CD14-positive monocyte (primary cell): ENCODE measurements around the gene ESD. TPM values are rescaled to one million over a fixed set of nuclear protein-coding genes. Genes with fewer than 3 reads are reported as not detected.
A peak's percentile ranks its signal among the peaks of the same experiment; 100 is the strongest.

Source experiments
- DNase-seq, 3 donors: peaks; one replicate each; pipeline ENCODE4 v3.0.0-alpha.2; 2011 to 2022
- H2AFZ ChIP-seq: 2 replicates; pipeline ENCODE4 v1.6.0; 2012; ENCODE audit warnings: mild to moderate bottlenecking, low read depth, low read length, inconsistent platforms; ENCODE audit not compliant: insufficient read depth, poor library complexity, severe bottlenecking
- H3K27ac ChIP-seq, 2 donors: 1 replicate in 1 of 2; 2 replicates in 1 of 2; pipeline ENCODE4 v1.5.1; 2012 to 2013; ENCODE audit warnings: low read length in 2 of 2, control low read depth in 1 of 2, inconsistent platforms in 1 of 2, low read depth in 1 of 2, mild to moderate bottlenecking in 1 of 2
- H3K27me3 ChIP-seq, 2 donors: one replicate each; pipeline versions ENCODE4 v1.6.0 to v1.6.1; 2011 to 2013; ENCODE audit warnings: low read length in 2 of 2; ENCODE audit not compliant: control insufficient read depth in 2 of 2, insufficient read depth in 2 of 2
- H3K36me3 ChIP-seq, 2 donors: replicated peaks in 1 of 2; 1 replicate in 1 of 2; 2 replicates in 1 of 2; pipeline versions ENCODE4 v1.5.1 to v1.6.1; 2012 to 2013; ENCODE audit warnings: low read length in 2 of 2, control low read depth in 1 of 2, inconsistent platforms in 1 of 2, mild to moderate bottlenecking in 1 of 2; ENCODE audit not compliant: insufficient read depth in 2 of 2, control insufficient read depth in 1 of 2
- H3K4me1 ChIP-seq, 2 donors: 1 replicate in 1 of 2; 2 replicates in 1 of 2; pipeline versions ENCODE4 v1.5.1 to v1.6.1; 2012 to 2013; ENCODE audit warnings: low read length in 2 of 2, control low read depth in 1 of 2, inconsistent platforms in 1 of 2, mild to moderate bottlenecking in 1 of 2, moderate library complexity in 1 of 2; ENCODE audit not compliant: insufficient read depth in 2 of 2, control insufficient read depth in 1 of 2
- H3K4me2 ChIP-seq: replicated peaks from 2 replicates; pipeline ENCODE3; 2012; ENCODE audit warnings: low read length, moderate library complexity, mild to moderate bottlenecking; ENCODE audit not compliant: poor library complexity, severe bottlenecking; ENCODE audit errors: extremely low read depth
- H3K4me3 ChIP-seq, 3 experiments: fragments of 200-600 bp in 1 of 3; sonication (generic) in 1 of 3; replicated peaks in 1 of 3; 1 replicate in 2 of 3; 2 replicates in 1 of 3; pipeline ENCODE4 v1.5.1; 2011 to 2013; ENCODE audit warnings: low read length in 3 of 3, mild to moderate bottlenecking in 3 of 3, control low read depth in 2 of 3, low read depth in 2 of 3, inconsistent platforms in 1 of 3, moderate library complexity in 1 of 3
- H3K79me2 ChIP-seq: 2 replicates; pipeline ENCODE4 v1.6.0; 2012; ENCODE audit warnings: mild to moderate bottlenecking, control low read depth, inconsistent platforms, low read length, moderate library complexity; ENCODE audit not compliant: insufficient read depth
- H3K9ac ChIP-seq: 2 replicates; pipeline ENCODE4 v1.6.0; 2017; ENCODE audit warnings: low read length, mild to moderate bottlenecking; ENCODE audit not compliant: insufficient read depth, poor library complexity, severe bottlenecking
- H3K9me3 ChIP-seq, 2 donors: replicated peaks in 1 of 2; 1 replicate in 1 of 2; 2 replicates in 1 of 2; pipeline versions ENCODE4 v1.5.1 to v1.6.1; 2012 to 2013; ENCODE audit warnings: low read length in 2 of 2, control low read depth in 1 of 2; ENCODE audit not compliant: control insufficient read depth in 1 of 2, insufficient read depth in 1 of 2
- H4K20me1 ChIP-seq: 2 replicates; pipeline ENCODE4 v1.6.0; 2012; ENCODE audit warnings: mild to moderate bottlenecking, low read length, control low read depth, moderate library complexity; ENCODE audit not compliant: insufficient read depth
- H3K27ac Mint-ChIP-seq, 7 donors: one replicate each; pipeline ENCODE4 v1.8.0; 2020; ENCODE audit warnings: mild to moderate bottlenecking in 7 of 7, mixed read lengths in 7 of 7, moderate library complexity in 6 of 7, inconsistent platforms in 2 of 7
- H3K27me3 Mint-ChIP-seq, 3 donors: one replicate each; pipeline ENCODE4 v1.8.0; 2021 to 2022; ENCODE audit warnings: low read depth in 3 of 3, mild to moderate bottlenecking in 3 of 3, mixed read lengths in 3 of 3, moderate library complexity in 3 of 3, inconsistent platforms in 1 of 3
- H3K36me3 Mint-ChIP-seq, 2 donors: one replicate each; pipeline ENCODE4 v1.8.0; 2020; ENCODE audit warnings: mixed read lengths in 2 of 2, inconsistent platforms in 1 of 2, mild to moderate bottlenecking in 1 of 2
- H3K4me1 Mint-ChIP-seq: one replicate; pipeline ENCODE4 v1.8.0; 2020; ENCODE audit warnings: mild to moderate bottlenecking, mixed read lengths
- H3K4me3 Mint-ChIP-seq, 2 donors: one replicate each; pipeline ENCODE4 v1.8.0; 2020; ENCODE audit warnings: mild to moderate bottlenecking in 2 of 2, mixed read lengths in 2 of 2, moderate library complexity in 1 of 2
- H3K9me3 Mint-ChIP-seq, 7 donors: one replicate each; pipeline ENCODE4 v1.8.0; 2020 to 2022; ENCODE audit warnings: mixed read lengths in 7 of 7, mild to moderate bottlenecking in 6 of 7, moderate library complexity in 6 of 7, inconsistent platforms in 2 of 7
- WGBS: methylation state at CpG from one replicate; pipeline ENCODE4 v1.1.5; 2013; ENCODE audit warnings: missing lambda C conversion rate; ENCODE audit not compliant: insufficient coverage; 5-methylcytosine and 5-hydroxymethylcytosine counted together
- intact Hi-C, 2 donors: fragments of 100-400 bp; cut with micrococcal nuclease; formaldehyde crosslinking; loops; one replicate each; pipeline versions ENCODE4 v1.15.0 to v1.15.1; 2023
- polyA plus RNA-seq, 3 donors: library from polyadenylated mRNA; depleted of rRNA in 1 of 3; unstranded in 2 of 3; stranded (reverse) in 1 of 3; fragments of 300-500 nt in 2 of 3; fragments of >200 nt in 1 of 3; fragmentation: Illumina TruSeq in 2 of 3; gene quantifications; 1 replicate in 2 of 3; 2 replicates in 1 of 3; pipeline ENCODE4 v1.2.3, GENCODE V29; 2012 to 2021
- TF ChIP-seq, protein P1 (sequence below): fragments of 200-600 bp; IDR thresholded peaks from one replicate; pipeline ENCODE4 v1.8.0; 2022; ENCODE audit warnings: antibody characterized with exemption, mild to moderate bottlenecking

Gene ESD
- polyA plus RNA-seq, 3 donors = 46.8 to 147 (median 139) TPM

DNA sequence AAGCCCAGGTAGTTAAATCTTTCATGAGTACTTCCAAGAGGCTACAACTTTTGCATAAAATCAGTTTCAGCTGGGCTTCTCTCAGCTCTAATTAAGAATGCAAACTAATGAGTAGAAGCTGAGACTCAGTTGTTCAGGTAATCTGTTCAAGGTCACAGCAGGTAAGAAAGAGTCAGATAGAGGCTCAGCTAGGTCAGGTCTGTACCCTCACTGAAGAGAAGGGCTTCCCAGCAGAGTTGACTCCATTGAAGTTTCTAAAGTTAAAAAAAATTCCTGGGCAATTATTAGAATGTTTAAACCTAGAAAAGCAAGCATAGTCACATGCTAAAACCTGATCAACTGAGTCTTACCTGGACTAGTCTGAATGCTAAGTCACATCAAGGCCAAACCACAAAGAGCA is 42.1 kb downstream of the ESD start:
- TF ChIP-seq, protein P1, sequence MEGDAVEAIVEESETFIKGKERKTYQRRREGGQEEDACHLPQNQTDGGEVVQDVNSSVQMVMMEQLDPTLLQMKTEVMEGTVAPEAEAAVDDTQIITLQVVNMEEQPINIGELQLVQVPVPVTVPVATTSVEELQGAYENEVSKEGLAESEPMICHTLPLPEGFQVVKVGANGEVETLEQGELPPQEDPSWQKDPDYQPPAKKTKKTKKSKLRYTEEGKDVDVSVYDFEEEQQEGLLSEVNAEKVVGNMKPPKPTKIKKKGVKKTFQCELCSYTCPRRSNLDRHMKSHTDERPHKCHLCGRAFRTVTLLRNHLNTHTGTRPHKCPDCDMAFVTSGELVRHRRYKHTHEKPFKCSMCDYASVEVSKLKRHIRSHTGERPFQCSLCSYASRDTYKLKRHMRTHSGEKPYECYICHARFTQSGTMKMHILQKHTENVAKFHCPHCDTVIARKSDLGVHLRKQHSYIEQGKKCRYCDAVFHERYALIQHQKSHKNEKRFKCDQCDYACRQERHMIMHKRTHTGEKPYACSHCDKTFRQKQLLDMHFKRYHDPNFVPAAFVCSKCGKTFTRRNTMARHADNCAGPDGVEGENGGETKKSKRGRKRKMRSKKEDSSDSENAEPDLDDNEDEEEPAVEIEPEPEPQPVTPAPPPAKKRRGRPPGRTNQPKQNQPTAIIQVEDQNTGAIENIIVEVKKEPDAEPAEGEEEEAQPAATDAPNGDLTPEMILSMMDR = no peak
- Histone ChIP-seq H2AFZ (no peak overlapping the region), H3K4me3 (no peak overlapping the region), H3K9ac (no peak overlapping the region), H3K4me1 (peaks cover 49 to 54% of the 10 kb centered on the region in 2 donors), H3K79me2 (no peaks in the 10 kb centered on the region), H3K27me3 (peaks cover 8 to 14% of the 10 kb centered on the region in 2 donors), H4K20me1 (peaks cover 8% of the 10 kb centered on the region), H3K36me3 (peaks cover 4 to 8% of the 10 kb centered on the region in 2 donors), H3K27ac (no peak overlapping the region), H3K4me2 (no peak overlapping the region), H3K9me3 (no peaks in the 10 kb centered on the region)
- H3K36me3 Mint-ChIP-seq = peaks cover 19 to 25% of the 10 kb centered on the region in 2 donors
- peaks cover 0 to 4% (median 2%) of the 10 kb centered on the region in 7 donors for H3K9me3 Mint-ChIP-seq
- intact Hi-C loops = no loop called here
- H3K27ac Mint-ChIP-seq = no peak overlapping the region
- H3K27me3 Mint-ChIP-seq = peaks cover 14 to 19% (median 15%) of the 10 kb centered on the region in 3 donors
- no peak for DNase-seq
- peaks cover 60% of the 10 kb centered on the region for H3K4me1 Mint-ChIP-seq
- H3K4me3 Mint-ChIP-seq = no peak overlapping the region

GRCh38 chr13:46753917-46754316 is 43.0 kb downstream of the ESD start:
- Histone ChIP-seq H3K4me1 (peaks cover 40 to 46% of the 10 kb centered on the region in 2 donors), H3K27me3 (peaks cover 11 to 14% of the 10 kb centered on the region in 2 donors), H3K36me3 (peaks cover 4 to 10% of the 10 kb centered on the region in 2 donors), H3K9me3 (no peaks in the 10 kb centered on the region), H3K4me3 (no peak overlapping the region), H3K27ac (no peak overlapping the region), H3K9ac (no peak overlapping the region), H4K20me1 (peaks cover 8% of the 10 kb centered on the region), H3K4me2 (no peak overlapping the region), H2AFZ (no peak overlapping the region), H3K79me2 (no peaks in the 10 kb centered on the region)
- DNase-seq = no peak
- Mint-ChIP-seq H3K36me3 (peaks cover 24 to 32% of the 10 kb centered on the region in 2 donors), H3K27ac (no peak overlapping the region), H3K9me3 (peaks cover 0 to 2% (median 1%) of the 10 kb centered on the region in 7 donors), H3K27me3 (peaks cover 15 to 19% (median 15%) of the 10 kb centered on the region in 3 donors), H3K4me1 (peaks cover 55% of the 10 kb centered on the region), H3K4me3 (peak overlapping the region in 1 of 2 donors; percentile 35)
- TF ChIP-seq, protein P1 = no peak
- intact Hi-C loops = no loop called here
- WGBS = 79% methylated on average over 3 of the region's 6 CpGs
